GM12873 (cell line): ENCODE results near the gene PDE4DIP.
"Not testable (repeated sequence)": the region's sequence is repeated elsewhere in the genome, so short reads cannot be mapped to it uniquely, and the experiment has no call there.

Source experiments
- TF ChIP-seq, protein P1 (sequence below): IDR thresholded peaks from 2 replicates; pipeline ENCODE4 v1.5.1; 2012; ENCODE audit warnings: low read depth, mild to moderate bottlenecking, moderate library complexity, low read length, control low read depth; ENCODE audit not compliant: insufficient read depth; ENCODE audit errors: missing control alignments

The PDE4DIP gene

DNA sequence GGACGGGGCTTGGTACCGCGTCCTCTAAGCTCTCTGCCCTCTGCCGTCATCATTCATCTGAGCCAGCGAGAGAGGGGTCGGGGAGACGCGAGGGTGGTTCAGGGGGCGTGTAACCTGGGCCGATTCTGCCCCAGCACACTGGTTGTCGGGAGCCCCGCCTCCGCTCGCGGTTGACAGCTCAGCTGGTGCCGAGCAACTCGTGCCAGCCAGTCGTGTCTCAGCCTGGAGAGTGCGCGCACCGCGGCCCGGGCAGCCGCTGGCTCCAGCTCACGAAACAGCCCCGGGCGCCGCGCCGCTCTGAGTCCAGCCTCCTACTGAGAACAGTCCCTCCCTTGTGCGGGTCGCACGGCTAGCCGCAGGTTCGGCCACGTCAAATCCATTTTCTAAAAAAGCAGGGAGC is at the start of gene PDE4DIP:
Gene PDE4DIP (plus strand): TSS at position 209 of the 400 bp plus-strand sequence. CDS start 347 bp downstream, outside the sequence.
- TF ChIP-seq, protein P1, sequence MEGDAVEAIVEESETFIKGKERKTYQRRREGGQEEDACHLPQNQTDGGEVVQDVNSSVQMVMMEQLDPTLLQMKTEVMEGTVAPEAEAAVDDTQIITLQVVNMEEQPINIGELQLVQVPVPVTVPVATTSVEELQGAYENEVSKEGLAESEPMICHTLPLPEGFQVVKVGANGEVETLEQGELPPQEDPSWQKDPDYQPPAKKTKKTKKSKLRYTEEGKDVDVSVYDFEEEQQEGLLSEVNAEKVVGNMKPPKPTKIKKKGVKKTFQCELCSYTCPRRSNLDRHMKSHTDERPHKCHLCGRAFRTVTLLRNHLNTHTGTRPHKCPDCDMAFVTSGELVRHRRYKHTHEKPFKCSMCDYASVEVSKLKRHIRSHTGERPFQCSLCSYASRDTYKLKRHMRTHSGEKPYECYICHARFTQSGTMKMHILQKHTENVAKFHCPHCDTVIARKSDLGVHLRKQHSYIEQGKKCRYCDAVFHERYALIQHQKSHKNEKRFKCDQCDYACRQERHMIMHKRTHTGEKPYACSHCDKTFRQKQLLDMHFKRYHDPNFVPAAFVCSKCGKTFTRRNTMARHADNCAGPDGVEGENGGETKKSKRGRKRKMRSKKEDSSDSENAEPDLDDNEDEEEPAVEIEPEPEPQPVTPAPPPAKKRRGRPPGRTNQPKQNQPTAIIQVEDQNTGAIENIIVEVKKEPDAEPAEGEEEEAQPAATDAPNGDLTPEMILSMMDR = not testable (repeated sequence)
